Measurements from ENCODE around the gene SLC13A4. TPM values are rescaled to one million over a fixed set of nuclear protein-coding genes. Genes with fewer than 3 reads are reported as not detected.

The SLC13A4 gene
- polyA plus RNA-seq, 1 experiment = 0.04 TPM

DNA sequence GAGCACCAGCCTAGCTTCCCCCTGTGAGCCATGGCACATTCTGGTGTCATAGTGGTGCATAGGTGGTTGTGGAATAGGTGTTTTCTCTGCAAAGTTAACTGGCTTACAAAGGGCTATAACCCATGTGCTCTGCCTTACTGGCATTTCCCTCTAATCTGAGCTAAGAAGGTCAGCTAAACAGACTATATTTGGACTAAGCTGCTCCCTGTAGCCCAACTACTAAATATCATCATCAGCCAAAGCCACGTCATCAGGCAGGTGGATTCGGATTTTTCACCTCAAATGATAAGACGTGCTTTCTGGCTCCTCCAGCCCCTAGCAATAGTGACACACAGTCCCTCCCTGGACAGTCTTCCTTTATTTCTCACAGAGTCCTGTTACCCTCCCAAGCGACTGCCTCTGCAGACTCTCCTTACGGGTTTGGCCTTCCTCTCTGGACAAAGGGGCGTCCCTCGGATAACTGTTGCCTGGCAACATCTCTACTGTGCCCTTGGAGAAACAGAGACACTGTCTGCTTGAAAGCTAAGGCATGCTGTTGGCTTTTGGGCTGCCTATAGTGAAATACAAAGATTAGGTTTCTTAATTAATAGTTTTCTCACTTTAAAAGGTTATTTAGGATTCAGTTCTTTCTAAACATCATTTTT lies 9.1 kb downstream of the SLC13A4 start:
- TF ChIP-seq, protein P1, sequence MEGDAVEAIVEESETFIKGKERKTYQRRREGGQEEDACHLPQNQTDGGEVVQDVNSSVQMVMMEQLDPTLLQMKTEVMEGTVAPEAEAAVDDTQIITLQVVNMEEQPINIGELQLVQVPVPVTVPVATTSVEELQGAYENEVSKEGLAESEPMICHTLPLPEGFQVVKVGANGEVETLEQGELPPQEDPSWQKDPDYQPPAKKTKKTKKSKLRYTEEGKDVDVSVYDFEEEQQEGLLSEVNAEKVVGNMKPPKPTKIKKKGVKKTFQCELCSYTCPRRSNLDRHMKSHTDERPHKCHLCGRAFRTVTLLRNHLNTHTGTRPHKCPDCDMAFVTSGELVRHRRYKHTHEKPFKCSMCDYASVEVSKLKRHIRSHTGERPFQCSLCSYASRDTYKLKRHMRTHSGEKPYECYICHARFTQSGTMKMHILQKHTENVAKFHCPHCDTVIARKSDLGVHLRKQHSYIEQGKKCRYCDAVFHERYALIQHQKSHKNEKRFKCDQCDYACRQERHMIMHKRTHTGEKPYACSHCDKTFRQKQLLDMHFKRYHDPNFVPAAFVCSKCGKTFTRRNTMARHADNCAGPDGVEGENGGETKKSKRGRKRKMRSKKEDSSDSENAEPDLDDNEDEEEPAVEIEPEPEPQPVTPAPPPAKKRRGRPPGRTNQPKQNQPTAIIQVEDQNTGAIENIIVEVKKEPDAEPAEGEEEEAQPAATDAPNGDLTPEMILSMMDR (IDR thresholded peaks at IDR 0.05; ENCODE audit: insufficient read depth, low read depth, low read length) = no peak
- Histone ChIP-seq H3K4me3 (ENCODE audit: low read depth, low read length) (no peak overlapping the region), H3K27me3 (ENCODE audit: control insufficient read depth, insufficient read depth, low read length) (no peaks in the 10 kb centered on the region), H3K36me3 (ENCODE audit: control insufficient read depth, insufficient read depth, low read length) (no peaks in the 10 kb centered on the region)
- CTCF ChIA-PET = interaction anchor here (1.5 kb wide), 1 partner anchor 46 kb away, joined by 3 read pairs; no protein-coding TSS in a partner anchor
- DNase-seq (ENCODE audit: low read depth) = no peak
- POLR2A ChIA-PET = no interaction called here

DNA sequence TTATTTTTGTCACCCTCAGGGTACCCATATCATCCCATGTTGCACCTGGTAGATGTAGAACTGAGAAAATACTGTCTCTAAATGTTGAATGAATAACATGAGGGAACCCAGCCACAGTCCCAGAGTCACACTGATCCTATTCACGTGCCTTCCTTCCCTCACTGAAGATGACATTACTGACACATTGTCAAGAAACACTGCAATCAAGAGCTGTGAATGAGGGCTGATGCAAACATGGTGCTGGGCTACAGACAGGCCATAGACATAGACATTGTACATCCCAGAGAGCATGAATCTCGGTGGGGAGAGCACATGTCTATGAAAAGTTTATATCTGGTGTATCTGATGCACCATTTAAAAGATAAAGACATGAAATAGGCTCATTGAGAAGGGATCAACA lies 9.8 kb downstream of the SLC13A4 start:
- Histone ChIP-seq H3K27me3 (ENCODE audit: control insufficient read depth, insufficient read depth, low read length) (no peaks in the 10 kb centered on the region), H3K4me3 (ENCODE audit: low read depth, low read length) (no peak overlapping the region), H3K36me3 (ENCODE audit: control insufficient read depth, insufficient read depth, low read length) (no peaks in the 10 kb centered on the region)
- TF ChIP-seq, protein P1 (IDR thresholded peaks at IDR 0.05; ENCODE audit: insufficient read depth, low read depth, low read length) = no peak
- DNase-seq (ENCODE audit: low read depth) = no peak
- POLR2A ChIA-PET = interaction anchor here (0.6 kb wide), 1 partner anchor 352 kb away, joined by 5 read pairs; no protein-coding TSS in a partner anchor
- CTCF ChIA-PET = no interaction called here

DNA sequence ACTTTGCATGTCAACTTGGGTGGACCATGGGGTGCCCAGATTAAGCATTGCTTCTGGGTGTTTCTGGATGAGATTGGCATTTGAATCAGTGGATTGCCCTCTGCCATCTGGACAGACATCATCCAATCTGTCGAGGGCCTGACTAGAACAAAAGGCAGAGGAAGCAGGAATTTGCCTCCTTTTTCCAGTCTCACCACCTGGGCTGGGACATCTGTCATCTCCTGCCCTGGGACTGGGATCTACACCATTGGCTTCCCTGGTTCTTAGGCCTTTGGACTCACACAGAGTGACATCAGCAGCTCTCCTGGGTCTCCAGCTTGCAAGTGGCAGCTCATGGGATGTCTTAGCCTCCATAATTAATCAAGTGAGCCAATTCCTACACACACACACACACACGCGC lies 10.3 kb downstream of the SLC13A4 start:
- ChIA-PET CTCF (no interaction called here), POLR2A (interaction anchor here (0.6 kb wide), 1 partner anchor 351 kb away, joined by 5 read pairs; no protein-coding TSS in a partner anchor)
- Histone ChIP-seq H3K36me3 (ENCODE audit: control insufficient read depth, insufficient read depth, low read length) (no peaks in the 10 kb centered on the region), H3K4me3 (ENCODE audit: low read depth, low read length) (no peak overlapping the region), H3K27me3 (ENCODE audit: control insufficient read depth, insufficient read depth, low read length) (no peaks in the 10 kb centered on the region)
- no peak for DNase-seq (ENCODE audit: low read depth)
- TF ChIP-seq, protein P1 (IDR thresholded peaks at IDR 0.05; ENCODE audit: insufficient read depth, low read depth, low read length) = no peak

DNA sequence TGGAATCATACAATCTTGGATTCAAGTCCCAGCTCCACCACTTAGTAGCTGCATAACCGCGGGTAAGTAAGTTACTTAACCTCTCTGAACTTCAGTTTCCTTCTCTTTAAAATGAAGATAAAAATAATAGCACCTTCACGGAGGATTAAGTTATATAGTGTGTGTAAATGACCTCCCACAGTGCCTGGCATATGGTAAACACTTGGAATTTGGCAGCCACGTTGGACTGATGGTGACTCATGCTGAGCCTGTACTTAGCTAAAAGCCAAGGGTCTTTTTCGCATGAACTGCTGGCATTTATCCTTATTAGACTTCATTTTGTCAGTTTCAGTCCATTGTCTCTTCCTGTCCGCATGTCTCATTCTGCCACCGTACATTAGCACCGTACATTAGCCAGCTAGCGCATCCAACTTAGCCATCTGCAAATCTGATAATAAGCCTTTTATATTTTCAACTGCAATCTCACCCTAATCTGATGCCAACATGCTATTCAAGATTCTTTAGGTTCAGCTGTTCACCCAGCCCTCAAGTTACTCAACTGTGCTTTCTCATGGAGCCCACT lies 11.2 kb downstream of the SLC13A4 start:
- CTCF ChIA-PET = interaction anchor here (0.6 to 1.5 kb wide), 5 partner anchors 9 to 46 kb away, joined by 3 read pairs; no protein-coding TSS in a partner anchor
- POLR2A ChIA-PET = no interaction called here
- no peaks in the 10 kb centered on the region for H3K27me3 ChIP-seq (ENCODE audit: control insufficient read depth, insufficient read depth, low read length)

DNA sequence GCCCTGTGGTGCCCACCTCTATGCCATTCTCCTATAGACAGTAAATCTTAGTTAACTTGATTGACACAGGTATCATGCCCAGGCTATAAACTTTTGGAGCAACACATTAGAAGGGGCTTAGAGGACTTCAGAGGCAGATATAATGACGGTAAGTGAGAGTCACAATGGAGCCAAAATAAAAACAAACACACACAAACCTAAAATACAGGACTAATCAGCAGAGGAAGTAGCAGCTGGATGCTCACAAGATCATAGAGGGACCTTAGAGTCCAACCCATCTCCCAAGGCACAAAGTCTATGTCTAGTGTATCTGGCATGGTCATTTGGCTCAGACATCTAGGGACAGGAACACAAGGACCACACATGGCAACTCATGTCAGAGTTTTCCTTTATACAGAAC lies 12.3 kb downstream of the SLC13A4 start:
- Histone ChIP-seq H3K27me3 (ENCODE audit: control insufficient read depth, insufficient read depth, low read length) (no peaks in the 10 kb centered on the region), H3K4me3 (ENCODE audit: low read depth, low read length) (no peak overlapping the region), H3K36me3 (ENCODE audit: control insufficient read depth, insufficient read depth, low read length) (no peaks in the 10 kb centered on the region)
- CTCF ChIA-PET = interaction anchor here (1.4 kb wide), 1 partner anchor 45 kb away, joined by 3 read pairs; no protein-coding TSS in a partner anchor
- TF ChIP-seq, protein P1 (IDR thresholded peaks at IDR 0.05; ENCODE audit: insufficient read depth, low read depth, low read length) = no peak
- POLR2A ChIA-PET = no interaction called here
- no peak for DNase-seq (ENCODE audit: low read depth)

More for the DNA sequence above, 11.2 kb downstream of the SLC13A4 start:
- H3K4me3 ChIP-seq (ENCODE audit: low read depth, low read length) = no peak overlapping the region
- H3K36me3 ChIP-seq (ENCODE audit: control insufficient read depth, insufficient read depth, low read length) = no peaks in the 10 kb centered on the region
- DNase-seq (ENCODE audit: low read depth) = peak; percentile 49
- TF ChIP-seq, protein P1 (IDR thresholded peaks at IDR 0.05; ENCODE audit: insufficient read depth, low read depth, low read length) = no peak
